NCI-H2196 (cell line): ENCODE data around the gene LYAR.
A peak's percentile ranks its signal among the peaks of the same experiment; 100 is the strongest.

Experiments used
- DNase-seq: peaks from one replicate; lab custom pipeline; 2025; ENCODE audit not compliant: unreplicated experiment; lab: John Stamatoyannopoulos, UW

LYAR gene

GRCh38 chr4:4289941-4290850 lies at the start of gene LYAR, which contains the start of gene ZBTB49:
TSS of gene LYAR (minus strand) at chr4:4290154. CDS start at chr4:4283742, 6,412 bp downstream.
TSS of gene ZBTB49 (plus strand) at chr4:4290251. CDS start at chr4:4299946, 9,695 bp downstream.
- peak; percentile 93 for DNase-seq

- no peak for DNase-seq
These were observed 49.6 kb upstream of the LYAR start for GRCh38 chr4:4339504-4340085.

- DNase-seq = no peak
These were observed 48.5 kb upstream of the LYAR start for GRCh38 chr4:4338210-4339001.

GRCh38 chr4:4334798-4335520 lies 45.0 kb upstream of the LYAR start:
- peak; percentile 79 for DNase-seq

- DNase-seq = peak; percentile 50
These were observed 43.3 kb upstream of the LYAR start for GRCh38 chr4:4333265-4333706.

GRCh38 chr4:4332529-4332928 lies 42.6 kb upstream of the LYAR start:
- DNase-seq = no peak

GRCh38 chr4:4330794-4331193 lies 40.8 kb upstream of the LYAR start:
- no peak for DNase-seq

- DNase-seq = no peak
These were observed 39.5 kb upstream of the LYAR start for GRCh38 chr4:4329496-4329895.

GRCh38 chr4:4328840-4329239 lies 38.9 kb upstream of the LYAR start:
- no peak for DNase-seq

- no peak for DNase-seq
These were observed 38.3 kb upstream of the LYAR start for GRCh38 chr4:4328206-4328605.

GRCh38 chr4:4327652-4328121 lies 37.7 kb upstream of the LYAR start:
- DNase-seq = no peak

GRCh38 chr4:4326166-4326565 lies 36.2 kb upstream of the LYAR start:
- DNase-seq = no peak

- DNase-seq = no peak
These were observed 35.4 kb upstream of the LYAR start for GRCh38 chr4:4325321-4325720.

GRCh38 chr4:4323705-4324534 lies 34.0 kb upstream of the LYAR start:
- DNase-seq = no peak

GRCh38 chr4:4321951-4322688 lies 32.2 kb upstream of the LYAR start:
- no peak for DNase-seq

GRCh38 chr4:4320951-4321714 lies 31.2 kb upstream of the LYAR start:
- DNase-seq = no peak

- DNase-seq = no peak
These were observed 30.6 kb upstream of the LYAR start for GRCh38 chr4:4320528-4320927.

- DNase-seq = no peak
These were observed 27.7 kb upstream of the LYAR start for GRCh38 chr4:4317496-4318232.
